Right lobe of liver (tissue), 4 donors: Measurements from ENCODE around the gene VPS37C.
"Not testable (repeated sequence)": the region's sequence is repeated elsewhere in the genome, so short reads cannot be mapped to it uniquely, and the experiment has no call there.

ENCODE experiments used
- POLR2A ChIP-seq: fragments of 450-650 bp; IDR thresholded peaks from one replicate; pipeline ENCODE4 v1.6.1; 2017; ENCODE audit warnings: antibody characterized with exemption, mild to moderate bottlenecking
- TF ChIP-seq, protein P1 (sequence below), 4 donors: fragments of 200-600 bp in 3 of 4; fragments of 450-650 bp in 1 of 4; IDR thresholded peaks; one replicate each; pipeline versions ENCODE4 v1.5.1 to v1.8.0; 2016 to 2022; ENCODE audit warnings: antibody characterized with exemption in 4 of 4, mild to moderate bottlenecking in 2 of 4
- donor health status: DM: no; HTN: no; CAD: no.
- donor health status: DM: no; HTN: no; CAD: no.
- donor health status: DM: no; HTN: yes; CAD: no.

DNA sequence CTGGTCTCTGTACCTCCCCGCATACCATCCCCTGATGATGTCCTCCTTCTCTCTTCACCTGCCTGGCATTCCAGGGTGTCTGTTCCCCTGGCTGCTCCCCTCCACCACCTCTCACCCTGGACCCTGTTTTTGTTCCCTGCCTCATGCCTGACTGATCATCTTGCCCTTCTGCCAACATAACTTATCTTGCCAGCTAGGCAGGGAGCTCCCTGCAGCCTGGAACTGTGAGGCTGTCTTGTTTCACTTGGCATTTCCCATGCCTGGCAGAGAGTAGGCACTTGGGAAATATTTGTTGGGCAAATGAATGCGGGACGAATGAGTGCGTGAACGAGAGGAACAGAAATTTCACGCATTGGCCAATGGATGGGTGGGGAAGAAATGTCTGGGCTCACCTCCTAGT is 49.4 kb upstream of the VPS37C start:
- not testable (repeated sequence) for TF ChIP-seq POLR2A
- TF ChIP-seq, protein P1, sequence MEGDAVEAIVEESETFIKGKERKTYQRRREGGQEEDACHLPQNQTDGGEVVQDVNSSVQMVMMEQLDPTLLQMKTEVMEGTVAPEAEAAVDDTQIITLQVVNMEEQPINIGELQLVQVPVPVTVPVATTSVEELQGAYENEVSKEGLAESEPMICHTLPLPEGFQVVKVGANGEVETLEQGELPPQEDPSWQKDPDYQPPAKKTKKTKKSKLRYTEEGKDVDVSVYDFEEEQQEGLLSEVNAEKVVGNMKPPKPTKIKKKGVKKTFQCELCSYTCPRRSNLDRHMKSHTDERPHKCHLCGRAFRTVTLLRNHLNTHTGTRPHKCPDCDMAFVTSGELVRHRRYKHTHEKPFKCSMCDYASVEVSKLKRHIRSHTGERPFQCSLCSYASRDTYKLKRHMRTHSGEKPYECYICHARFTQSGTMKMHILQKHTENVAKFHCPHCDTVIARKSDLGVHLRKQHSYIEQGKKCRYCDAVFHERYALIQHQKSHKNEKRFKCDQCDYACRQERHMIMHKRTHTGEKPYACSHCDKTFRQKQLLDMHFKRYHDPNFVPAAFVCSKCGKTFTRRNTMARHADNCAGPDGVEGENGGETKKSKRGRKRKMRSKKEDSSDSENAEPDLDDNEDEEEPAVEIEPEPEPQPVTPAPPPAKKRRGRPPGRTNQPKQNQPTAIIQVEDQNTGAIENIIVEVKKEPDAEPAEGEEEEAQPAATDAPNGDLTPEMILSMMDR (IDR thresholded peaks at IDR 0.05), result not testable (repeated sequence)
